HCT116 (cell line): Measurements from ENCODE around the gene TTLL6. TPM values are rescaled to one million over a fixed set of nuclear protein-coding genes. Genes with fewer than 3 reads are reported as not detected.

ENCODE experiments used
- ATAC-seq: fragments of 200-7000 bp; cut with Tn5 transposase; 2 replicates; pipeline ENCODE4 v1.9.1; 2020; ENCODE audit warnings: mild to moderate bottlenecking, moderate library complexity
- BruUV-seq: library from RNA; stranded (reverse); fragments of 400-500 nt; replicated peaks from 2 replicates; lab custom pipeline; 2021; lab: Mats Ljungman, UMichigan
- CTCF ChIA-PET: fragments of 300-600 bp; sonication (Branson Sonifier 250); formaldehyde crosslinking; loops from one replicate; lab custom pipeline; 2021; ENCODE audit warnings: antibody characterized with exemption; lab: Charles Lee
- POLR2A ChIA-PET: fragments of 300-600, 350-600 bp; sonication (Branson Sonifier 250); formaldehyde crosslinking; loops from one replicate; lab custom pipeline; 2021; ENCODE audit warnings: antibody characterized with exemption; lab: Charles Lee
- RAD21 ChIA-PET, 2 experiments: fragments of 300-600 bp; sonication (Branson Sonifier 250); formaldehyde crosslinking; loops; one replicate each; lab custom pipeline; 2023; ENCODE audit warnings: low total read pairs in 2 of 2; ENCODE audit not compliant: uncharacterized antibody in 2 of 2, unreplicated experiment in 2 of 2, low non-redundant PET in 1 of 2; lab: Charles Lee
- DNase-seq: peaks from one replicate; pipeline ENCODE4 v3.0.0-alpha.2; 2010; ENCODE audit warnings: low read depth, low spot score
- H2AFZ ChIP-seq: fragments of 200-600 bp; shearing (Covaris generic), sonication (generic); 2 replicates; pipeline ENCODE4 v1.6.1; 2017; ENCODE audit warnings: low read depth, mixed run types, mixed read lengths, antibody characterized with exemption, low read length; ENCODE audit not compliant: poor library complexity, severe bottlenecking
- H3K27ac ChIP-seq: 2 replicates; pipeline ENCODE4 v1.5.1; 2012; ENCODE audit warnings: low read depth, low read length
- H3K27me3 ChIP-seq: fragments of 200-600 bp; sonication (generic); 2 replicates; pipeline ENCODE4 v1.6.1; 2016; ENCODE audit warnings: mixed run types, low read length, mixed read lengths; ENCODE audit not compliant: insufficient read depth
- H3K36me3 ChIP-seq, 2 experiments: fragments of 200-500 bp in 1 of 2; fragments of 200-600 bp in 1 of 2; sonication (Bioruptor generic) in 1 of 2; sonication (generic) in 1 of 2; 2 replicates each; pipeline versions ENCODE4 v1.5.1 to v1.6.1; 2014 to 2016; ENCODE audit warnings: low read length in 2 of 2, inconsistent platforms in 1 of 2, mixed read lengths in 1 of 2, mixed run types in 1 of 2; ENCODE audit not compliant: insufficient read depth in 2 of 2, control insufficient read depth in 1 of 2
- H3K4me1 ChIP-seq, 2 experiments: fragments of 200-600 bp in 1 of 2; sonication (generic) in 1 of 2; 2 replicates each; pipeline versions ENCODE4 v1.5.1 to v1.6.1; 2012 to 2017; ENCODE audit warnings: low read length in 2 of 2, inconsistent platforms in 1 of 2, mild to moderate bottlenecking in 1 of 2, mixed read lengths in 1 of 2, mixed run types in 1 of 2, moderate library complexity in 1 of 2; ENCODE audit not compliant: insufficient read depth in 2 of 2, control insufficient read depth in 1 of 2
- H3K4me2 ChIP-seq: fragments of 200-600 bp; sonication (generic); 2 replicates; pipeline ENCODE4 v1.6.1; 2017; ENCODE audit warnings: mixed run types, low read length, mixed read lengths
- H3K4me3 ChIP-seq, 2 experiments: fragments of 200-600 bp in 1 of 2; sonication (generic) in 1 of 2; replicated peaks in 1 of 2; 2 replicates each; pipeline ENCODE4 v1.5.1; 2011 to 2016; ENCODE audit warnings: low read length in 2 of 2, control low read depth in 1 of 2, low read depth in 1 of 2, mild to moderate bottlenecking in 1 of 2, mixed read lengths in 1 of 2, mixed run types in 1 of 2
- H3K79me2 ChIP-seq: fragments of 200-600 bp; sonication (generic); 2 replicates; pipeline ENCODE4 v1.6.1; 2017; ENCODE audit warnings: mild to moderate bottlenecking, mixed run types, low read length, moderate library complexity, mixed read lengths; ENCODE audit not compliant: insufficient read depth
- H3K9ac ChIP-seq: fragments of 200-600 bp; sonication (generic); 2 replicates; pipeline ENCODE4 v1.6.1; 2016; ENCODE audit warnings: low read length, mixed read lengths
- H3K9me2 ChIP-seq: fragments of 200-600 bp; sonication (generic), shearing (Covaris generic); 2 replicates; pipeline ENCODE4 v1.6.1; 2017; ENCODE audit warnings: mixed run types, mild to moderate bottlenecking, moderate library complexity; ENCODE audit not compliant: insufficient read depth
- H3K9me3 ChIP-seq, 2 experiments: fragments of 200-500 bp in 1 of 2; fragments of 200-600 bp in 1 of 2; sonication (Bioruptor generic) in 1 of 2; sonication (generic) in 1 of 2; 2 replicates each; pipeline ENCODE4 v1.6.1; 2014 to 2017; ENCODE audit warnings: low read length in 2 of 2, mixed read lengths in 2 of 2, inconsistent platforms in 1 of 2, low read depth in 1 of 2, mild to moderate bottlenecking in 1 of 2, mixed run types in 1 of 2, moderate library complexity in 1 of 2; ENCODE audit not compliant: control insufficient read depth in 1 of 2, insufficient read depth in 1 of 2
- H4K20me1 ChIP-seq: fragments of 200-600 bp; sonication (generic), shearing (Covaris generic); 2 replicates; pipeline ENCODE4 v1.6.1; 2017; ENCODE audit warnings: mixed run types, mild to moderate bottlenecking, moderate library complexity; ENCODE audit not compliant: insufficient read depth
- CTCF ChIP-seq, 3 experiments: fragments of 200-600 bp in 1 of 3; sonication (generic) in 1 of 3; IDR thresholded peaks in 2 of 3; conservative IDR thresholded peaks in 1 of 3; 2 replicates each; pipeline ENCODE4 v1.5.1; 2012 to 2017; ENCODE audit warnings: low read depth in 2 of 3, low read length in 2 of 3, antibody characterized with exemption in 1 of 3, borderline replicate concordance in 1 of 3, control low read depth in 1 of 3, mild to moderate bottlenecking in 1 of 3, mixed read lengths in 1 of 3, mixed run types in 1 of 3, moderate library complexity in 1 of 3; ENCODE audit not compliant: insufficient read depth in 1 of 3
- RAD21 ChIP-seq: IDR thresholded peaks from 2 replicates; pipeline ENCODE4 v1.6.1; 2012; ENCODE audit warnings: low read depth, mild to moderate bottlenecking
- SRF ChIP-seq: IDR thresholded peaks from 2 replicates; pipeline ENCODE4 v1.6.1; 2012; ENCODE audit warnings: low read depth
- intact Hi-C: fragments of 100-400 bp; cut with micrococcal nuclease; formaldehyde crosslinking; loops from 2 replicates; pipeline ENCODE4 v1.10.0; 2022
- total RNA-seq: library from RNA; stranded (reverse); gene quantifications from one replicate; pipeline ENCODE4 v1.2.1, GENCODE V29; 2021; ENCODE audit not compliant: unreplicated experiment

TTLL6 gene
- total RNA-seq, 1 experiment from 2014 or later, result 0.79 TPM

DNA sequence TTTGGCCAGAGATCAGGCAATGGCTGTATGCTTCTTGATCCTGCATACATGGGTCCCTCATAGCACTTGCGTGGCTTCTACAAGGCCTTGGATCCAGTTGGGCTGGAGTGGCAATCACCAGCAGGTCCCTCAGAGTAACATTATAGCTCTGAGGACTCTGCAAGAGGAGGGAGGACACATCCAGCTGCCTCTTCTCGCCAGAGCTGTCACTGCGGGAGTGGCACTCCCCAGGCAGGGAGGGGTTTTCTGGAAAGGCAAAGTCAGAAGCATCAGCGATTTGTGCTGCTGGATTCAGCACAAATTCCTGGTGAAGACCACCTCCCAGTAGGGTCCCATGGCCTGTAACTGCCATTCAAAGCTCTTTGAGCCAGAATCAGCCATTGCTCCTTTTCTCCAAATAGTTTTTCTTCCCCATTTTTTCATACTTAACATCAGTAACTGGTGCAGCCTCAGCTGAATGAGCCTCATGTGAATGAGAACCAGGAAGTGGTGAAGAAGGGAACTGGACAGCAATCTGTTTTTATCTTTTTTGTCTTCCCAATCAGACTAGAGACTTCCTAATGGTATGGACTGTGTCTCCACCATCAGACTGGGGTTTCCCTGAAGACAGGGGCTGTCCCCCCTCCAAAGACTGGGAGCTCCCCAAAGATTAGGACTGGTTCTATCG lies 47.9 kb downstream of the TTLL6 start:
- ChIA-PET RAD21 (no interaction called here), CTCF (interaction anchor here (0.7 to 1.3 kb wide), 5 partner anchors 19 to 110 kb away, joined by 3 to 4 read pairs (median 3); no protein-coding TSS in a partner anchor), POLR2A (interaction anchor here (0.7 kb wide), 1 partner anchor 123 kb away, joined by 3 read pairs; the partner anchor contains the start of gene ATP5MC1)
- no peak overlapping the region for H3K4me2 ChIP-seq
- no TSS peak for BruUV-seq
- H3K9me2 ChIP-seq, result no peaks in the 10 kb centered on the region
- no peak overlapping the region for H3K27ac ChIP-seq
- H3K36me3 ChIP-seq, result no peaks in the 10 kb centered on the region
- H3K9ac ChIP-seq, result no peak overlapping the region
- ATAC-seq (no peak), DNase-seq (no peak)
- H3K4me1 ChIP-seq, result no peaks in the 10 kb centered on the region
- H3K27me3 ChIP-seq, result no peaks in the 10 kb centered on the region
- H4K20me1 ChIP-seq, result no peaks in the 10 kb centered on the region
- no peak overlapping the region for H2AFZ ChIP-seq
- no peaks in the 10 kb centered on the region for H3K79me2 ChIP-seq
- intact Hi-C loops, result no loop called here
- TF ChIP-seq RAD21 (no peak), CTCF (IDR thresholded peaks at IDR 0.05 in 2 of 3, conservative IDR thresholded peaks at IDR 0.05 in 1 of 3; ENCODE audit: borderline replicate concordance in 1 of 3, insufficient read depth in 1 of 3, low read depth in 2 of 3, low read length in 2 of 3) (no peak)
- no peaks in the 10 kb centered on the region for H3K9me3 ChIP-seq
- no peak overlapping the region for H3K4me3 ChIP-seq

DNA sequence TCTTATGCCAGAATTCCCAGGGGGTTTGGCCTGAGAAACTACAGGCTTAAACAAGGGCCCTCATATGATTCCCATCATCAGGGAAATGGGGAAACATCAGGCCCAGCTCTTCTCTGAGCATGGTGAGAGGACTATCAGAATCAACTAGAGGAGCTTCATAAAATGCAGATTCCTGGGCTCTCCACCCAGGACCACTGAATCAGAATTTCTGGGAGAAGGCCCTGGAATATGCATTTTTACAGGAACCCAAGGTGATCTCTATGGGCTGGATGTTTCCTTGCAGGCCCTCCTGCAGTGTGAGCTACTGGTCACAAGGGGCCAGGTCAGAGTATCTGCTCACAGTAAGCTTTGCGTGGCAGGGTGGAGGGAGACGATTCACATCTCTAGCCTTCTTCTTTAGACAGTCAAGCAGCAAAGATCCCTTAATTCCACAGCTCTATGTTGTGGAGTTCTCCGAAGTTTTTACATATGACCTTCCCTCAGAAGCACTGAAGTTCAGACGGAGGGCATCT lies 49.7 kb downstream of the TTLL6 start:
- no peak for TF ChIP-seq SRF
- TF ChIP-seq CTCF (IDR thresholded peaks at IDR 0.05 in 2 of 3, conservative IDR thresholded peaks at IDR 0.05 in 1 of 3; ENCODE audit: borderline replicate concordance in 1 of 3, insufficient read depth in 1 of 3, low read depth in 2 of 3, low read length in 2 of 3), result peak in 1 of 3 experiments; percentile 37; a peak in 2 of 6 replicates
- TF ChIP-seq, all 23 proteins: peak for 1
- DNase-seq (no peak), ATAC-seq (peak; percentile 73)
- intact Hi-C loops, result no loop called here
- H2AFZ ChIP-seq, result no peak overlapping the region
- H3K79me2 ChIP-seq, result no peaks in the 10 kb centered on the region
- H3K4me2 ChIP-seq, result no peak overlapping the region
- H3K4me1 ChIP-seq, result no peaks in the 10 kb centered on the region
- H3K9ac ChIP-seq, result no peak overlapping the region
- ChIA-PET RAD21 (no interaction called here), CTCF (interaction anchor here (1.1 to 1.3 kb wide), 3 partner anchors 21 to 112 kb away, joined by 3 to 6 read pairs (median 4); no protein-coding TSS in a partner anchor), POLR2A (no interaction called here)
- no peak overlapping the region for H3K4me3 ChIP-seq
- no TSS peak for BruUV-seq
- no peaks in the 10 kb centered on the region for H3K9me3 ChIP-seq
- H3K36me3 ChIP-seq, result no peaks in the 10 kb centered on the region
- H3K9me2 ChIP-seq, result no peaks in the 10 kb centered on the region
- H3K27me3 ChIP-seq, result no peaks in the 10 kb centered on the region; the same call in 1 of the 2 replicates
- H3K27ac ChIP-seq, result no peak overlapping the region
- no peaks in the 10 kb centered on the region for H4K20me1 ChIP-seq
